ENCODE data around the gene GRM8.

Gene GRM8

DNA sequence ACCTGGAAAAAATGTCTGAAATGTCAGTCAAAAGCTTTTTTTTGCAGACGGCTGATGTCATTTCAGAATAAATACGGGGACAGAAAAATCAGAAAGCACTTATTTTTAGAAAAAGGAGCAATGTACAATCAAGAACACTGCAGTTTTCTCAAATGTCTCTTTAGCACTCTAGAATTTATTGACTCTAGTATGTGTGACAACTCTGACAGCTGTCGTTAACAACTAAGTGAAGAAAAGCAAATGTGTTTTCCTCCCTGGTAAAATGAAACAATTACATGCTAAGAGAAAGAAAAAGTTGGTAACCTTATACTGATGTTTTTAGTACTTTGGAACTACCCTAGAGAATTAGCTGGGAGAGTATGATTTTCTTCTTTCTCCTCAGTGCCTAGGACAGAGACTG is 497.4 kb downstream of the GRM8 start:
- Histone ChIP-seq H3K36me3 (ENCODE audit: control insufficient read depth in 2 of 2, insufficient read depth in 1 of 2, low read length in 2 of 2) (no peaks in the 10 kb centered on the region), H3K4me1 (ENCODE audit: control insufficient read depth, insufficient read depth, low read length) (no peaks in the 10 kb centered on the region), H3K27ac (ENCODE audit: extremely low read depth, low read depth, low read length) (no peak overlapping the region), H3K4me3 (ENCODE audit: low read depth, low read length) (no peak overlapping the region), H3K9me3 (ENCODE audit: control insufficient read depth, insufficient read depth, low read depth, low read length) (no peaks in the 10 kb centered on the region)
- POLR2A ChIA-PET, result no interaction called here
- TF ChIP-seq ZIC2 (tag by site-specific recombination; IDR thresholded peaks at IDR 0.05) (no peak), ZNF416 (tag by site-specific recombination; IDR thresholded peaks at IDR 0.05) (no peak), ZNF514 (tag by site-specific recombination; IDR thresholded peaks at IDR 0.05) (no peak)
- CTCF ChIA-PET, result no interaction called here

DNA sequence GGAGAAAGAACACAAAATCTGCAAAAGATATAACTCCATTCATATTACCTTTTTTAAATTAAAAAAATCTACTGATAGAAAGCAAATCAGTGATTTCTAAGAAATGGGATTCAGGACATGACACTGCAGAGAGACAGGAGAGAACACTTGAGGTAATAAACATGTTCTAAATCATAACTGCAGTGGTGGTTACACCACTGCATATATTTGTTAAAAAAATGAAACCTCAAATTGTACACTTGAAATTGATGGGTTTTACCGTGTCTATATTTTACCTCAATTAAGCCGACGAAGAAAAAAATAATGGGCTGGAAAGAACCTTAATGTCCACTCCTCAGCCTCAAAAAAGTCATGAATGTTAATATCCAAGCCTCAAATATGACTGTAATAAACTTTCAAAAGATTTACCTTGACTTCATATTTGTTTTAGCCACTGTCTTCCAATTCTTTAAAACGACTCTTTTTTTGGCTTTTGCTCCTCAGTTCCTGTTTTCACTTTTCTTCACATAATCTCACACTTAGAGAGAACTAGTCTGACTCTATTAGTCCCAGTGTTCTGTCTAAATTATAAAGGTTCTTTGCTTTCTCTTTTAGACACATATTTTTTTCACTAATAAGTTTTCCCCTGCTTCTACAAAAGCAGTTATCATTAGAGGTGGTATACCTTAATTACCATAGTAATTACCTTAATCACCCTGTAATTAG is 502.4 kb downstream of the GRM8 start:
- no peaks in the 10 kb centered on the region for H3K36me3 ChIP-seq (ENCODE audit: control insufficient read depth in 2 of 2, insufficient read depth in 1 of 2, low read length in 2 of 2)
- CTCF ChIA-PET, result no interaction called here
- no peak overlapping the region for H3K4me3 ChIP-seq (ENCODE audit: low read depth, low read length)
- H3K4me1 ChIP-seq (ENCODE audit: control insufficient read depth, insufficient read depth, low read length), result no peaks in the 10 kb centered on the region
- TF ChIP-seq ZNF350 (tag by site-specific recombination; IDR thresholded peaks at IDR 0.05), result no peak
- TF ChIP-seq ZNF121 (tag by site-specific recombination; IDR thresholded peaks at IDR 0.05), result no peak
- TF ChIP-seq ZNF664 (tag by site-specific recombination; IDR thresholded peaks at IDR 0.05), result no peak
- no peak for TF ChIP-seq ZNF174 (tag by site-specific recombination; IDR thresholded peaks at IDR 0.05)
- POLR2A ChIA-PET, result no interaction called here
- H3K27ac ChIP-seq (ENCODE audit: extremely low read depth, low read depth, low read length), result no peak overlapping the region
- H3K9me3 ChIP-seq (ENCODE audit: control insufficient read depth, insufficient read depth, low read depth, low read length), result no peaks in the 10 kb centered on the region

DNA sequence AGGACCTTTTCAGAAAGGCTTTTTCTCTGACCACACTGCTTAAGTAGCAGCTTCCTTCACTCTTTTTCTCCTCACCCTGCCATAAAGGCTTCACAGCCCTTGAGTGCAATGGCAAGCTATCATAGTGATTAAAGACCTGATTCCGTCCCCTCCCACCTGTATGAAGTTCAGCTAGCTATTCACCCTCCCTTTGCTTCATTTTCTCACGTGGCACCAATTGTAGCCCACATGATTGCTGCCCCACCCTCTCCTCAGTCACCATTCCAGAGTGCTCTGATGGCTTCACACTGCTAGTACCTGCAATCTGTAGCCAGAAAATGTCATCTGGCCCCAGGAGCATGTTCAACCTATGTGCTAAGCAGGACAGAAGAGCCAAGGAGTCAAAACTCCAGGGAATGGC is 523.8 kb downstream of the GRM8 start:
- Histone ChIP-seq H3K4me1 (ENCODE audit: control insufficient read depth, insufficient read depth, low read length) (no peaks in the 10 kb centered on the region), H3K36me3 (ENCODE audit: control insufficient read depth in 2 of 2, insufficient read depth in 1 of 2, low read length in 2 of 2) (no peaks in the 10 kb centered on the region), H3K9me3 (ENCODE audit: control insufficient read depth, insufficient read depth, low read depth, low read length) (no peaks in the 10 kb centered on the region), H3K27ac (ENCODE audit: extremely low read depth, low read depth, low read length) (no peak overlapping the region), H3K4me3 (ENCODE audit: low read depth, low read length) (no peak overlapping the region)
- TF ChIP-seq ZBTB48 (tag by site-specific recombination; IDR thresholded peaks at IDR 0.05), result no peak
- TF ChIP-seq, protein P1, sequence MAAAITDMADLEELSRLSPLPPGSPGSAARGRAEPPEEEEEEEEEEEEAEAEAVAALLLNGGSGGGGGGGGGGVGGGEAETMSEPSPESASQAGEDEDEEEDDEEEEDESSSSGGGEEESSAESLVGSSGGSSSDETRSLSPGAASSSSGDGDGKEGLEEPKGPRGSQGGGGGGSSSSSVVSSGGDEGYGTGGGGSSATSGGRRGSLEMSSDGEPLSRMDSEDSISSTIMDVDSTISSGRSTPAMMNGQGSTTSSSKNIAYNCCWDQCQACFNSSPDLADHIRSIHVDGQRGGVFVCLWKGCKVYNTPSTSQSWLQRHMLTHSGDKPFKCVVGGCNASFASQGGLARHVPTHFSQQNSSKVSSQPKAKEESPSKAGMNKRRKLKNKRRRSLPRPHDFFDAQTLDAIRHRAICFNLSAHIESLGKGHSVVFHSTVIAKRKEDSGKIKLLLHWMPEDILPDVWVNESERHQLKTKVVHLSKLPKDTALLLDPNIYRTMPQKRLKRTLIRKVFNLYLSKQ (tag by site-specific recombination; IDR thresholded peaks at IDR 0.05; ENCODE audit: borderline replicate concordance), result no peak
- CTCF ChIA-PET, result no interaction called here
- POLR2A ChIA-PET, result no interaction called here

DNA sequence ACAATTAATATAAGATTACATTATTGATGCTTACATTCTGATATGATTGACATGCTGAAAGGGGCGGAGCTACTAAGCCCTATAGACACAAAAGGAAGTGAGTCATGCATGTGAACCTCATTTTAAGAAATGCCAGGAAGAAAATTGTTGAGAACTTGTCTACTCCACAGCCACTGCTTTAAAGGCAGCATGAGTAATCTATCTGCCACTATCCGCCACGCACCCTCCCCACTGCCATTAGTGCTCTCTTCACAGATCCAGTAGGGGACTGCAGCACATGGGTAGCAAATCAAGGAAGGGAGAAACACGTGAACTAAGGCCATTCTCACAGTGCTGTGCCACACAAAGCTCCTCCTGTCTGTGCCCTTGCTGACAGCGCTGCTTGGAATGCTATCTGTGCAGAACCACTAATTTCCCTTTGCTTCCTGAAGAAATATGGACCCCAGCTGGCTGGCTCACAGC is 524.8 kb downstream of the GRM8 start:
- TF ChIP-seq ZFHX2 (tag by site-specific recombination; conservative IDR thresholded peaks at IDR 0.05) (no peak), ZBTB7A (tag by site-specific recombination; IDR thresholded peaks at IDR 0.05; ENCODE audit: low read depth) (no peak), ZNF501 (tag by site-specific recombination; IDR thresholded peaks at IDR 0.05) (no peak), HOXC10 (CRISPR knock-in tag; IDR thresholded peaks at IDR 0.05) (no peak), HOXD13 (CRISPR knock-in tag; IDR thresholded peaks at IDR 0.05; ENCODE audit: borderline replicate concordance) (no peak), ZNF747 (tag by site-specific recombination; IDR thresholded peaks at IDR 0.05) (no peak), ZNF146 (tag by site-specific recombination; IDR thresholded peaks at IDR 0.05) (no peak), ZNF2 (tag by site-specific recombination; IDR thresholded peaks at IDR 0.05) (no peak), ZFP3 (tag by site-specific recombination; IDR thresholded peaks at IDR 0.05; ENCODE audit: low read depth) (no peak)
- TF ChIP-seq, protein P2, sequence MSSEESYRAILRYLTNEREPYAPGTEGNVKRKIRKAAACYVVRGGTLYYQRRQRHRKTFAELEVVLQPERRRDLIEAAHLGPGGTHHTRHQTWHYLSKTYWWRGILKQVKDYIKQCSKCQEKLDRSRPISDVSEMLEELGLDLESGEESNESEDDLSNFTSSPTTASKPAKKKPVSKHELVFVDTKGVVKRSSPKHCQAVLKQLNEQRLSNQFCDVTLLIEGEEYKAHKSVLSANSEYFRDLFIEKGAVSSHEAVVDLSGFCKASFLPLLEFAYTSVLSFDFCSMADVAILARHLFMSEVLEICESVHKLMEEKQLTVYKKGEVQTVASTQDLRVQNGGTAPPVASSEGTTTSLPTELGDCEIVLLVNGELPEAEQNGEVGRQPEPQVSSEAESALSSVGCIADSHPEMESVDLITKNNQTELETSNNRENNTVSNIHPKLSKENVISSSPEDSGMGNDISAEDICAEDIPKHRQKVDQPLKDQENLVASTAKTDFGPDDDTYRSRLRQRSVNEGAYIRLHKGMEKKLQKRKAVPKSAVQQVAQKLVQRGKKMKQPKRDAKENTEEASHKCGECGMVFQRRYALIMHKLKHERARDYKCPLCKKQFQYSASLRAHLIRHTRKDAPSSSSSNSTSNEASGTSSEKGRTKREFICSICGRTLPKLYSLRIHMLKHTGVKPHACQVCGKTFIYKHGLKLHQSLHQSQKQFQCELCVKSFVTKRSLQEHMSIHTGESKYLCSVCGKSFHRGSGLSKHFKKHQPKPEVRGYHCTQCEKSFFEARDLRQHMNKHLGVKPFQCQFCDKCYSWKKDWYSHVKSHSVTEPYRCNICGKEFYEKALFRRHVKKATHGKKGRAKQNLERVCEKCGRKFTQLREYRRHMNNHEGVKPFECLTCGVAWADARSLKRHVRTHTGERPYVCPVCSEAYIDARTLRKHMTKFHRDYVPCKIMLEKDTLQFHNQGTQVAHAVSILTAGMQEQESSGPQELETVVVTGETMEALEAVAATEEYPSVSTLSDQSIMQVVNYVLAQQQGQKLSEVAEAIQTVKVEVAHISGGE (tag by site-specific recombination; conservative IDR thresholded peaks at IDR 0.05; ENCODE audit: low read depth), result no peak
- TF ChIP-seq, protein P3, sequence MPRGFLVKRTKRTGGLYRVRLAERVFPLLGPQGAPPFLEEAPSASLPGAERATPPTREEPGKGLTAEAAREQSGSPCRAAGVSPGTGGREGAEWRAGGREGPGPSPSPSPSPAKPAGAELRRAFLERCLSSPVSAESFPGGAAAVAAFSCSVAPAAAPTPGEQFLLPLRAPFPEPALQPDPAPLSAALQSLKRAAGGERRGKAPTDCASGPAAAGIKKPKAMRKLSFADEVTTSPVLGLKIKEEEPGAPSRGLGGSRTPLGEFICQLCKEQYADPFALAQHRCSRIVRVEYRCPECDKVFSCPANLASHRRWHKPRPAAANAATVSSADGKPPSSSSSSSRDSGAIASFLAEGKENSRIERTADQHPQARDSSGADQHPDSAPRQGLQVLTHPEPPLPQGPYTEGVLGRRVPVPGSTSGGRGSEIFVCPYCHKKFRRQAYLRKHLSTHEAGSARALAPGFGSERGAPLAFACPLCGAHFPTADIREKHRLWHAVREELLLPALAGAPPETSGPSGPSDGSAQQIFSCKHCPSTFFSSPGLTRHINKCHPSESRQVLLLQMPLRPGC (tag by site-specific recombination; IDR thresholded peaks at IDR 0.05), result no peak
- TF ChIP-seq, protein P4, sequence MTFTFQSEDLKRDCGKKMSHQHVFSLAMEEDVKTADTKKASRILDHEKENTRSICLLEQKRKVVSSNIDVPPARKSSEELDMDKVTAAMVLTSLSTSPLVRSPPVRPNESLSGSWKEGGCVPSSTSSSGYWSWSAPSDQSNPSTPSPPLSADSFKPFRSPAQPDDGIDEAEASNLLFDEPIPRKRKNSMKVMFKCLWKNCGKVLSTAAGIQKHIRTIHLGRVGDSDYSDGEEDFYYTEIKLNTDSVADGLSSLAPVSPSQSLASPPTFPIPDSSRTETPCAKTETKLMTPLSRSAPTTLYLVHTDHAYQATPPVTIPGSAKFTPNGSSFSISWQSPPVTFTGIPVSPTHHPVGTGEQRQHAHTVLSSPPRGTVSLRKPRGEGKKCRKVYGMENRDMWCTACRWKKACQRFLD (tag by site-specific recombination; IDR thresholded peaks at IDR 0.05), result no peak
- CTCF ChIA-PET, result no interaction called here
- H3K36me3 ChIP-seq (ENCODE audit: control insufficient read depth in 2 of 2, insufficient read depth in 1 of 2, low read length in 2 of 2), result no peaks in the 10 kb centered on the region
- H3K4me3 ChIP-seq (ENCODE audit: low read depth, low read length), result no peak overlapping the region
- H3K4me1 ChIP-seq (ENCODE audit: control insufficient read depth, insufficient read depth, low read length), result no peaks in the 10 kb centered on the region
- no peaks in the 10 kb centered on the region for H3K9me3 ChIP-seq (ENCODE audit: control insufficient read depth, insufficient read depth, low read depth, low read length)
- POLR2A ChIA-PET, result no interaction called here
- no peak overlapping the region for H3K27ac ChIP-seq (ENCODE audit: extremely low read depth, low read depth, low read length)
